HCT116 (cell line): ENCODE data around the gene SMG6.

Experiments
- CEBPB ChIP-seq: IDR thresholded peaks from 2 replicates; pipeline ENCODE4 v1.6.1; 2012; ENCODE audit warnings: low read depth
- CTCF ChIP-seq, 3 experiments: fragments of 200-600 bp in 1 of 3; sonication (generic) in 1 of 3; IDR thresholded peaks in 2 of 3; conservative IDR thresholded peaks in 1 of 3; 2 replicates each; pipeline ENCODE4 v1.5.1; 2012 to 2017; ENCODE audit warnings: low read depth in 2 of 3, low read length in 2 of 3, antibody characterized with exemption in 1 of 3, borderline replicate concordance in 1 of 3, control low read depth in 1 of 3, mild to moderate bottlenecking in 1 of 3, mixed read lengths in 1 of 3, mixed run types in 1 of 3, moderate library complexity in 1 of 3; ENCODE audit not compliant: insufficient read depth in 1 of 3
- EZH2 ChIP-seq: fragments of 200-600 bp; sonication (generic); IDR thresholded peaks from 2 replicates; pipeline ENCODE4 v1.6.1; 2017; ENCODE audit warnings: antibody characterized with exemption, mixed run types
- JUND ChIP-seq: IDR thresholded peaks from 2 replicates; pipeline ENCODE4 v1.6.1; 2012
- POLR2A ChIP-seq: IDR thresholded peaks from 2 replicates; pipeline ENCODE4 v1.7.0; 2011; ENCODE audit warnings: borderline replicate concordance; ENCODE audit not compliant: insufficient read depth, insufficient read length; ENCODE audit errors: extremely low read depth
- TCF7L2 ChIP-seq: IDR thresholded peaks from 2 replicates; pipeline ENCODE4 v1.7.0; 2011; ENCODE audit warnings: borderline replicate concordance, inconsistent platforms; ENCODE audit not compliant: insufficient read depth, insufficient read length; ENCODE audit errors: extremely low read depth
- ZNF274 ChIP-seq: fragments of 200-500 bp; sonication (Bioruptor generic); IDR thresholded peaks from 2 replicates; pipeline ENCODE4 v1.6.1; 2014; ENCODE audit warnings: mild to moderate bottlenecking, low read depth, low read length, inconsistent platforms
- TF ChIP-seq, protein P1 (sequence below): IDR thresholded peaks from 2 replicates; pipeline ENCODE4 v1.6.1; 2011; ENCODE audit warnings: mild to moderate bottlenecking, low read length, moderate library complexity; ENCODE audit not compliant: insufficient replicate concordance; ENCODE audit errors: extremely low read depth

DNA sequence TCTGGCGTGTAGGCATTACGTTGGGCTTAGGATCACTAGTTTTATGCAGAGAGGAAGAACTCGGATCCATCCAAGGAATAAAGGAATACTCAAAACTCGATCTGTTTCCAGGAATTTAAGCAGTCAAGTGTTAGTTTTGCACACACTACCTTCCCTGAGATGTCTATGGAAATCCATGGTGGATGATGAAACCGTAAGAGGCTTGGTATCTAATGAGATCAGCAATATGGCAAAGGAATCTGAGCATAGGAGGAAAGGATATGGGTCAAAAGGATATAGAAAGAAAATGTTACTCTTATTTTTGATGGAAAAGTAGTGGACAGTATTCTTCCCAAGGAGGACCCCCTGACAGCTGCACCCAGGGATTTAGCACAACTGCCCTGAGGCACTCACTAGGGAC lies 59.6 kb downstream of the SMG6 start:
- TF ChIP-seq CTCF (IDR thresholded peaks at IDR 0.05 in 2 of 3, conservative IDR thresholded peaks at IDR 0.05 in 1 of 3; ENCODE audit: borderline replicate concordance in 1 of 3, insufficient read depth in 1 of 3, low read depth in 2 of 3, low read length in 2 of 3) (no peak), POLR2A (no peak), TCF7L2 (no peak), JUND (no peak), ZNF274 (no peak), EZH2 (no peak), CEBPB (no peak)
- TF ChIP-seq, protein P1, sequence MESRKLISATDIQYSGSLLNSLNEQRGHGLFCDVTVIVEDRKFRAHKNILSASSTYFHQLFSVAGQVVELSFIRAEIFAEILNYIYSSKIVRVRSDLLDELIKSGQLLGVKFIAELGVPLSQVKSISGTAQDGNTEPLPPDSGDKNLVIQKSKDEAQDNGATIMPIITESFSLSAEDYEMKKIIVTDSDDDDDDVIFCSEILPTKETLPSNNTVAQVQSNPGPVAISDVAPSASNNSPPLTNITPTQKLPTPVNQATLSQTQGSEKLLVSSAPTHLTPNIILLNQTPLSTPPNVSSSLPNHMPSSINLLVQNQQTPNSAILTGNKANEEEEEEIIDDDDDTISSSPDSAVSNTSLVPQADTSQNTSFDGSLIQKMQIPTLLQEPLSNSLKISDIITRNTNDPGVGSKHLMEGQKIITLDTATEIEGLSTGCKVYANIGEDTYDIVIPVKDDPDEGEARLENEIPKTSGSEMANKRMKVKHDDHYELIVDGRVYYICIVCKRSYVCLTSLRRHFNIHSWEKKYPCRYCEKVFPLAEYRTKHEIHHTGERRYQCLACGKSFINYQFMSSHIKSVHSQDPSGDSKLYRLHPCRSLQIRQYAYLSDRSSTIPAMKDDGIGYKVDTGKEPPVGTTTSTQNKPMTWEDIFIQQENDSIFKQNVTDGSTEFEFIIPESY = no peak
